Measurements from ENCODE around the gene GDE1.
"Not testable (repeated sequence)": the region's sequence is repeated elsewhere in the genome, so short reads cannot be mapped to it uniquely, and the experiment has no call there.

Gene GDE1, protein sequence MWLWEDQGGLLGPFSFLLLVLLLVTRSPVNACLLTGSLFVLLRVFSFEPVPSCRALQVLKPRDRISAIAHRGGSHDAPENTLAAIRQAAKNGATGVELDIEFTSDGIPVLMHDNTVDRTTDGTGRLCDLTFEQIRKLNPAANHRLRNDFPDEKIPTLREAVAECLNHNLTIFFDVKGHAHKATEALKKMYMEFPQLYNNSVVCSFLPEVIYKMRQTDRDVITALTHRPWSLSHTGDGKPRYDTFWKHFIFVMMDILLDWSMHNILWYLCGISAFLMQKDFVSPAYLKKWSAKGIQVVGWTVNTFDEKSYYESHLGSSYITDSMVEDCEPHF

DNA sequence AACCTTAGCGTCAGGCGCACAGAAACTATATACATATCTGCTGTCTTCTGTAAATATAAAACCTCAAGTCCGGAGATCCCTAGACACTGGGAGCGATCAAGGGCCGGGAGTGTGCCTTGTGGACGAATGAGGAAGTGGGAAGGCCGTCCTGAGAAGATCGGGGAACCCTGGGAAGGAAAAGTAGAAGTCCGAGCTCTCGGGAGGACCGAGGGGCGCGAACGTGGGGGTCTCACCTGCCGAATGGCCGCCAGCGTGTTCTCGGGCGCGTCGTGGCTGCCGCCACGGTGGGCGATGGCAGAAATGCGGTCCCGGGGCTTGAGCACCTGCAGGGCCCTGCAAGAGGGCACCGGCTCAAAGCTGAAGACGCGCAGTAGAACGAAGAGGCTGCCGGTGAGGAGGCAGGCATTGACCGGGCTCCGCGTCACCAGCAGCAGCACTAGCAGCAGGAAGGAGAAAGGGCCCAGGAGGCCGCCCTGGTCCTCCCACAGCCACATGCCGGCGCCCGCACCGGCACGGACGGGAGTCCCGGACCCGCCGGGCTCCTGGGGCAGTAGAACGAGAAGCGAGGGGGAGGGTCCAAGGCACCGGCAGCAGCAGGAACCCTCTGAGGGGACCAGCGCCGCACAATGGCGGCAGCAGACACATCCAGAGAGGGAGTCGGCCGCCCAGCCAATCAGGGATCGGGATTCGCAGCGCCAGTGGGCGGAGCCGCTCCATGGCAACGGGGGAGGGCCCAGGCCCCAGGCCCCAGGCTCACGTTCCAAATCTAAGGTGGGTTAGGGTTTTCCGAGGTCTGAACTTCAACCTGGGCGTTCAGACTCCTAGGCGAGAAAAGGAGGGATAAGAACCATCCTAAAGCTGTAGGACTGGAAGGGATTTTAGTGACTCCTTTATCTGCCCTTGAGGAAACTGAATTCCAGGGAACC lies at the start of gene GDE1:
Gene GDE1, minus strand, starts transcription at position 628 of the 926 bp plus-strand sequence. Its CDS starts 134 bp downstream, at position 494.
- peak; percentile 94 for DNase-seq
- in situ Hi-C loops (cut with HindIII; ENCODE audit: low pct_ligation_motif_present, low pct_unique_long_range_greater_than_20kb, low sequenced_read_pairs) = loop anchor here (25.0 kb wide), 1 partner anchor 109 kb away; the partner anchor contains the start of gene TMC5

DNA sequence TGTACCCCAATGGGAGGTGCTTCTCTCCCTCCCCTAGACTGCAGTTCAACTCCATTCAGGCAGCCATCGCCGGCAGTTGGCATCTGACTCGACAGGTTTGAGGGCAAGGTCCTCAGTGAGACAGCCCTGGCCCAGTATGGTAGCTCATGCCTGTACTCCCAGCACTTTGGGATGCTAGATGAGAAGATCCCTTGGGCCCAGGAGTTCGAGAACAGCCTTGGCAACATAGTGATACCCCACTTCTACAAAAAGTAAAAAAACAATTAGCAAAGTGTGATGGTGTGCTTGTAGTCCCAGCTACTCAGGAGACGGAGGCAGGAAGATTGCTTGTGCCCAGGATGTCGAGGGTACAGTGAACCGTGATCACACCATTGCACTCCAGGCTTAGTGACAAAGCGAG lies 45.7 kb upstream of the GDE1 start:
- in situ Hi-C loops (cut with HindIII; ENCODE audit: low pct_ligation_motif_present, low pct_unique_long_range_greater_than_20kb, low sequenced_read_pairs) = no loop called here
- no peak for DNase-seq

DNA sequence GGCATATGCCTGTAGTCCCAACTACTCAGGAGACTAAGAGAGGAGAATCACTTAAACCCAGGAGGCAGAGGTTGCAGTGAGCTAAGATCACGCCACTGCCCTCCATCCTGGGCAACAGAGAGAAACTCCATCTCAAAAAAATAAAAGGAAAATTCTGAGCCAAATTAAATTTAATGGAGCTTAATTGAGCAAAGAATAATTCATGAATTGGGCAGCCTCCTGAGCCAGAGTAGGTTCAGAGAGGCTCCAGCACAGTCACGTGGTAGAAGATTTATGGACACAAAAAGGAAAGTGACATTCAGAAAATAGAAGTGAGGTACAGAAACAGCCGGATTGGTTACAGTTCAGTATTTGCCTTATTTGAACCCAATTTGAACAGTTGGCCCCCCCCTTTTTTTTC lies 44.5 kb upstream of the GDE1 start:
- in situ Hi-C loops (cut with HindIII; ENCODE audit: low pct_ligation_motif_present, low pct_unique_long_range_greater_than_20kb, low sequenced_read_pairs) = no loop called here
- no peak for DNase-seq

DNA sequence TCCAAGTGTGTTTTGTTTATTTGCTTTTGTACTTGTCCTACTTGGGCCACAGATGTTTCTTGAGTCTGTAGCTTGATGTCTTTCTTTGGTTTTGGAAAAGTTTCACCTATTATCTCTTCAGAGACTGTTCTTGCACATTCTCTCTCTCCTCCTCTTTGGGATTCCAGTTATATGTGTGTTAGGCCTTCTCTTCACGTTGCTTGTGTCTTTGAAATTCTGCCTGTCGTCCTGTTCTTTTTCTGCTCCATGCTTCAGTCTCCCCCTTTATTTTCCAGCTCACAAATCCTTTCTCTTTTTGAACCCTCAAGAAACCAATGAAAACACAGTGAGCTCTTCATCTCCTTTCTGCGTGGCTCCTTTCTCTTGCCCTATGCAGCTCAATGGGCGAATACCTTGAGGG lies 41.5 kb upstream of the GDE1 start:
- DNase-seq = no peak
- in situ Hi-C loops (cut with HindIII; ENCODE audit: low pct_ligation_motif_present, low pct_unique_long_range_greater_than_20kb, low sequenced_read_pairs) = no loop called here

DNA sequence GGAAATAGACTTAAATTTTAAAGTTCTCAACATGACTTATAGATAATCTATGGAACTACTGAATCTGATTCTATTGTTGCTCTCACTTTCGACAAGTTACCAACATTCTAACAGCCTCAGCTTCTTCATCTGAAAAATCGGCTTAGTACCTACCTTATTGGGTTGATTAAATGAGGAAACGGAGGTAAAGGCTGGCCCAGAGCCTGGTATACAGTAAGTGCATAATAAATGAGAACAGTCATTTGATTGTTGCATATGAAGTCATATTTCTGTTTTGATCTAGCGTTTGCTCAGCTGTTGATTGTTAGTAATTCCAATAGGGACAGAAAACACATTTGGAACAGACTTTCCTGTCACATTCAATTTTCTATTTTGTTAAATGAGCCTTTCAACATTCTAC lies 38.2 kb upstream of the GDE1 start:
- in situ Hi-C loops (cut with HindIII; ENCODE audit: low pct_ligation_motif_present, low pct_unique_long_range_greater_than_20kb, low sequenced_read_pairs) = no loop called here
- no peak for DNase-seq

DNA sequence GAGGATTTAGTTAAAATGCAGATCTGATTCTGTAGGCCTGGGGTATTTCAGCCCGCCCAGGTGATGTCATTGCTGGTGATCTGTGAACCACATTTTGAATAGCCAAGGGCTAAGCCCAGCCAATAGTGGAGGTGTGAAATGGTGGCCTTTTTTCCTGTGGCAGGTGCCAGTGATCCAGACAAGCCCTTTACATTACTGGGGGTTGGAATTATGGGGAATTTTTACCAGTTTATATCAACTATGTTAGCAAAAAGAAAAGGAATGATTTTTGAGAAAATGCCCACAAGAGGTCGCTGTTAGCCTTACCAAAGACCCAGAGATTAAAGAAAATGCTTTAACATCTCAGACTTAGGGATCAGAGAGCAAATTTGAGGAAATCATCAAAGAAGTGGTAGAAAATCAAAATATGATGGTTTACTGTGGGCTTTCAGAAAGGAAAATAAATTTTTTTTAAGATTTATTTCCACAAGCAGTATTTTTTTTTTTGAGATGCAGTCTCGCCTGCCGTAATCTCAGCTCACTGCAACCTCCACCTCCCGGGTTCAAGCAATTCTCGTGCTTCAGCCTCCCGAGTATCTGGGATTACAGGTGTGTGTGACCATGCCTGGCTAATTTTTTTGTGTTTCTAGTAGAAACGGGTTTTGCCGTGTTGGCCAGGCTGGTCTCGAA lies 37.5 kb upstream of the GDE1 start:
- DNase-seq = peak; percentile 66
- in situ Hi-C loops (cut with HindIII; ENCODE audit: low pct_ligation_motif_present, low pct_unique_long_range_greater_than_20kb, low sequenced_read_pairs) = no loop called here

DNA sequence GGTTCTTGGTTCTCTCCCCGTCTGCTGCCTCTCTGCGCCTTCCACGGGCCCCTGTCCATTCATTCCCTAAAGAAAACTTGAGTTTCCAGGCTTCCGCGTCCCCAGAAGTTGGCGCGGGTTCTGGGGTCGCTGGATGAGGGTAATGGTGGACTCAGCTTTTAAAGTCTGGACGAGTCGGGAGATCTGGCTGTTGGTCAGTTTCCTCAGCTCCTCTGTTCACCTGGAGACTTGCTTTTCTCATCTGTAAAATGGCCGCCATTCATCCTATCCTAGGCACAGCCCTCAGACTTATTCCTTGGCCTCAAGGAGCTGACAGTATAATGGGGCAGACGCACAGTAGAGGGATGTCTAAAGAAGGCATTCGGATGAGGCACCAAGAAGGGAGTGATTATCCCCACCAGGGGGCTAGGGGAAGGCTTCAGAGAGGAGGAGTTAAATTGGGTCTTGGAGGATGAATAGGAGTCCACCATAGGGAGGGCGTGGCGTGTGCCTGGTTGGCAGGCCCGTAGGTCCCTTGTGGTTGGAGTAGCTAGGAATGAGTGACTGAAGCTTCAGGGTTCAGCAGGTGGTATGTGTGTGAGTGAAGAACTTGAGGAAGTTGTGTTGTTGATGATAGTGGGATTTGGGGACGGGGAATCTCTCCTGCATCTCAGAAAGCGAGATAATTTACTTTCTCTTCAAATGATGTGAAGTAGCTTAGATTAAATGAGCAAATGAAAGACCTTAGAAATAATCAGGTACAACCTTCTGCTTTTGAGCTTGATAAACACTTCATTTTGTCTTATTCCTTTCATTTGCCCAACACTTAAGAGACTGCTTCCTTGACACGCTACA lies 34.3 kb upstream of the GDE1 start:
- peak; percentile 97 for DNase-seq
- in situ Hi-C loops (cut with HindIII; ENCODE audit: low pct_ligation_motif_present, low pct_unique_long_range_greater_than_20kb, low sequenced_read_pairs) = no loop called here

DNA sequence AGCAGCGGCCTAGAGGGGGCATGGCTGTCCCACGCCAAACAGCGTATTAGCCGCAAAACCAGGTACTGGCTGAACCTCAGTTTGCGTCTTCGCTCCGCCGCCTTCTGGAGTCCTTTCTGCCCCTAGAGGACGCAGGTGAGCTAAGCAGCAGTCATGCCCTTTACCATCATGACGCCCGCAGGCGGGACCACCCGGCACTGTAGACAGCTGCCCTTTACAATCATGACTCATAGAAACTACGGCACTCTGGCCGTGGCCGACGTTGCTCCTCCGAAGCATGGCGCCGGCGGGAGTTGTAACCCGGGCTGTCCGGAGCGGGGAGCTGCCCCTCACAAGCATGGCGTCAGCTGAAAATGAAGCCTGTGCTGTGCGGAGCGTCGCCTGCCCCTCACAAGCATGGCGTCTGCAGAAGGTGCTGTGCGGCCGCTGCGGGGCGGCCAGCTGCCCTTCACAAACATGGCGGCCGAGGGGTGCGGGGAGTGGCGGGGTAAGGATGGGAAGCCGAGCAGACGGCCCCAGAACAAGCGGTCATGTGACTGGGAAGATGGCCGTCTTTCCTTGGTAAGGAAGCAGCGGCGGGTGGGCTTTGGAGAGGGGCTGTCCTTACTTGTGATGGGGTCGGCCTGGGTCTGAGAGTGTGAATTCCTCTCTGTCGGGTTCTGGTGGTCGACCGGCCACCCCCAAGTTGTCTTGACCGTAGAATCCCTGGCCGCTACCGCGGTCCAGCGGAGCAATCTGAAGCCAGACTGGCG lies 33.5 kb upstream of the GDE1 start, which contains the start of gene VPS35L:
Gene VPS35L, plus strand, starts transcription at position 518 of the 752 bp plus-strand sequence. Its CDS starts 27 bp downstream, at position 545.
- peak; percentile 99 for DNase-seq
- in situ Hi-C loops (cut with HindIII; ENCODE audit: low pct_ligation_motif_present, low pct_unique_long_range_greater_than_20kb, low sequenced_read_pairs) = no loop called here

DNA sequence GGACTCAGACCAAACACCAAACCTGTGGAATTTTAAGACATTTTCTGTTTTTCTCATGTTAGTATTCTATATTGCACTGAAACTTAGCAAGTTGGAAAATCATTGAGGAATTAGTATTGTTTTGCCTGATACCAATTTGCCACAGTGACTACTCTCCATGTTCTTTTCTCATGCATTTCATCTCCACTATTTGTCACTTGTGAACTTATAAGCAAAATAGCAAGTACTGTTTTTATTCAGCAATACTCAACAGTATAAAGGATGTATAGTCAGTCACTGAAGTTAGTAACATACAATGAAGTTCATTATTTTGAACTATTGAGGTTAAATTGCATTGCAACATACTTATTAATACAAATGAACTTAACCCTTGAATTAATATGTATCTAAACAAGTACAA lies 27.8 kb upstream of the GDE1 start:
- no peak for DNase-seq
- in situ Hi-C loops (cut with HindIII; ENCODE audit: low pct_ligation_motif_present, low pct_unique_long_range_greater_than_20kb, low sequenced_read_pairs) = no loop called here

DNA sequence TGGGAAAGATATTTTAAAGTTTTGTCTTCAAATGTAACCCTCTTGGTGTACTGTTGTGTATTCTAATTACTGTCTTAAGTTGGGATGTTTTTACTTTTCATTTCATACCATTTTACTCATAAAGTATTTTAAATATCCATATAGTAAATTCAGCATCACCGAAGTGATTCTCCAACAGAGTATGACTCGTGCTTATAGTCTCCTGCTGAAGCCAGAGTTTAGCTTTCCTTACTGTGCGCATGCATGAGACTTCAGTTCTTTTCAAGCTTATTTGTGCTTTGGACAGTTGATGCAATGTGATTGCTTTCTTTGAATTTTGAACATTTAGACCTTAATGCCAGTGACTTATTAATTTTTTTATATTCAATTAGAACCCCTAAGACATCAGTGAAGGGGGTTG lies 26.2 kb upstream of the GDE1 start:
- no peak for DNase-seq
- in situ Hi-C loops (cut with HindIII; ENCODE audit: low pct_ligation_motif_present, low pct_unique_long_range_greater_than_20kb, low sequenced_read_pairs) = no loop called here

DNA sequence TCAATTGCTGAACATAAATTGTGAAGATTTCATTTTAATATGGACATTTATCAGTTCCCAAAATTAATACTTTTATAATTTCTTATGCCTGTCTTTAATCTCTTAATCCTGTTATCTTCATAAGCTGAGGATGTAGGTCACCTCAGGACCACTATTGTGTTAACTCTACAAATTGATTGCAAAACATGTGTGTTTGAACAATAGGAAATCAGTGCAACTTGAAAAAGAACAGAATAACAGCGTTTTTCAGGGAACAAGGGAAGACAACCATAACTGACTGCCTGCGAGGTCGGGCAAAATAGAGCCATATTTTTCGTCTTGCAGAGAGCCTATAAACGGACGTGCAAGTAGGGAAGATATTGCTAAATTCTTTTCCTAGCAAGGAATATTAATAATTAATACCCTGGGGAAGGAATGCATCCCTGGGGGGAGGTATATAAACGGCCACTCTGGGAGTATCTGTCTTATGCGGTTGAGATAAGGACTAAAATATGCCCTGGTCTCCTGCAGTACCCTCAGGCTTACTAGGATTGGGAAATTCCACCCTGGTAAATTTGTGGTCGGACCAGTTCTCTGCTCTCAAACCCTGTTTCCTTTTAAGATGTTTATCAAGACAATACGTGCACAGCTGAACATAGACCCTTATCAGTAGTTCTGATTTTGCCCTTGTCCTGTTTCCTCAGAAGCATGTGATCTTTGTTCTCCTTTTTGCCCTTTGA lies 21.5 kb upstream of the GDE1 start:
- DNase-seq; in situ Hi-C loops (cut with HindIII; ENCODE audit: low pct_ligation_motif_present, low pct_unique_long_range_greater_than_20kb, low sequenced_read_pairs): not testable (repeated sequence)

DNA sequence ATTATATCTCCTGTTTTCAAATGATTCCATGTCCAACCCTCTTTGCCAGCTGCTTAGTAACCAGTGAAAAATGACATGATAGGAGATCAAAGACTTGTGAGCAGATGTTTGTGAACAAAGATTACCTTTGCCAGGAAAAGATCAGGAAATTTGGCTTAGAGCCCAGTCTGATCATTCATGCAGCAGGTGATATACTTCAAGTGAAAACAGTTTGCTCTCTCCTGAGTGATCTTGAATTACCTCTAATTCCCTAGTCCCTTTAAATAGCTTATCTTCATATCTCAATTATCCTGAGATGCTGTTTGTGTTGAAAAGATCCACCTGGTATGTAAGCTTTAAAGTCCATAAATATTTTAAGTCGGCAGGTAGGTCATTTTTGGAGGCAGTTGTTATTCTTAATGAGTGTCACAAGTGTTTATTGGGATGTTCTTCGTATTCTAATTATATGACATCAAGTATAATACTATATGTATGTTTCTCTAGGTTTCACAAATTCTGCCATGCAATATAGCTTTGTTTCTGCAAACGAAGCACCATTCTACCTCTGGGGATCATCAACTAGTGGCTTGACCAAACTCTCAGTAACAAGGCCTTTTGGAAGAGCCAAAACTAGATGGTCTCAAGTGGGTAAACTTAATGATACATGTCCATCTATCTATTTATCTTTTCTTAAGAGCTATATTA lies 20.4 kb upstream of the GDE1 start:
- no peak for DNase-seq
- in situ Hi-C loops (cut with HindIII; ENCODE audit: low pct_ligation_motif_present, low pct_unique_long_range_greater_than_20kb, low sequenced_read_pairs) = no loop called here

DNA sequence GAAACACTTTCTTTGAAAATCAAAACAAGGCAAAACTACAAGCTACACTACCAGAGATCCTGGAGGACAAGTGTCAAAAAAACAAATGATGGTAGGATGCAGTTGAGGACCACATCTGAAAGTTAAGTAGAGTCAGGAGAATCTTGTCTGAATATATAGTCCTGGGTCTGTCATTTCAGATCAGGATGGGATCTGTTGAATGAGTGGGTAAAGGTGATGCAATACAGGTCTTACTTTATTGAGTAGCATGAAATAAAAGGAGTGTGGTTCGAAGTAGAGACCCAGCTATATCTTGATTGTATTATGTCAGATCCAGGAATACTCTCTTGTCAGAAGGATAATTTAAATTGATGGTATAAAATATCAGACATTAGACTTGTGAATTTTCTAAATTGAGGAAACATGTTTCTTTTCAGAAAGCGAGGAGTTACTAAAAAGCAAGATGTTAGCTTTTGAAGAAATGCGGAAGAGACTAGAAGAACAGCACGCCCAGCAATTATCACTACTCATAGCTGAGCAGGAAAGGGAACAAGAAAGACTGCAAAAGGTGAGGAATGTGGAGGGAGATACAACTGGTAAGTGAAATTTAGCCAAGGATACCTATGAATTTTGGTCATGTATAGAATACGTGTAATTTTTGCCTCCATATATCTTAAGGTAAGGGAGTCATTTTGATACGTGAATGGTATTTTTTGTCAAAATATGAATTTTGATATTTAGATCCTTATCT lies 18.5 kb upstream of the GDE1 start:
- in situ Hi-C loops (cut with HindIII; ENCODE audit: low pct_ligation_motif_present, low pct_unique_long_range_greater_than_20kb, low sequenced_read_pairs) = no loop called here
- no peak for DNase-seq

DNA sequence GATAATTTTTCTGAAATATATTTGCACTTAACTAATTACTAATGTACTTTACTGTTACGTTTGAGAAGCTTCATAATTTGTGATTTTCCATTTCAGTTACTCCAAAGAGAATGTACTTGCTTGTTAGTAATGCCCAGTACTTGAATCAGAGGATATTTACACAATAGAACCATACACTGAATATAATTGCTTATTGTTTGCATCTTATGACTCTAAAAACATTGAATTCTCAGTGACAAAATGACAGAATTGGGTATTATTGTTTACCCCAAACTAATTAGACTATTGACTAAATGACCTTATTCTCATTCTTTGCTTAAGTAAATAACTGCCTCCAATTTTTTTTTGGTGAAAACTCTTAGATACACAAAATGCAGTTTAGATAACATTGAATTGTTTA lies 10.7 kb upstream of the GDE1 start:
- in situ Hi-C loops (cut with HindIII; ENCODE audit: low pct_ligation_motif_present, low pct_unique_long_range_greater_than_20kb, low sequenced_read_pairs) = no loop called here

DNA sequence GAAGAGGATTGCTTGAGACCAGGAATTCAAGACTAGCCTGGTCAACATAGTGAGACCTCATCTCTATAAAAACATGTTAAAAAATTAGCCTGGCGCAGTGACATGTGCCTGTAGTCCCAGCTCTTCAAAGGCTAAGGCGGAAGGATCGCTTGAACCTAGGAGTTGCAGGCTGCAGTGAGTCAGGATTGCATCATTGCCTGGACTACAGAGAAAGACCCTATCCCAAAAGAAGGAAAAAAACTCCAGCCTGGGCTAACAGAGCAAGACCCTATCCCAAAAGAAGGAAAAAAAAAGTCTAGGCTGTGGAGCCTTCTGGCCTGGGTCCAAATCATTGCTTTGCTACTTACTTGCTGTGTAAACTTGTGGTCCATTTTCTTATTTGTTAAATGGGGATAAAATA lies 6.8 kb upstream of the GDE1 start:
- DNase-seq = no peak
- in situ Hi-C loops (cut with HindIII; ENCODE audit: low pct_ligation_motif_present, low pct_unique_long_range_greater_than_20kb, low sequenced_read_pairs) = no loop called here

More for the DNA sequence above, 10.7 kb upstream of the GDE1 start:
- no peak for DNase-seq

DNA sequence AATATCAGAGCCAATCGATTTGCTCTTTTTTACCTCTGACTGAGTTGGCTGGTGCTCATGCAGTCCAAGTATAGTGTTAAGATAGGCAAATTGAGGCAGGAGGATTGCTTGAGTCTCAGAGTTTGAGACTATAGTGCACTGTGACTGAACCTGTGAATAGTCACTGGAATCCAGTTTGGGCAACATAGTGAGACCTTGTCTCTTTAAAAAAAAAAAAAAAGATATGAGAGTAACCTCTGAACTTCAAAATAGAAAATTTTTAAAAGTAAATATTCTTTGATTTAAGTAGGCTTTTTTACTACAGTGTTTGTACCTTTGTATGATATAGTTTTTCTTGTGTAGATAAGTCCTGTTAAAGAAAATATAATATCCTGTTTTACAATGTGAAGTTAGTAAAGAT lies 5.3 kb upstream of the GDE1 start:
- in situ Hi-C loops (cut with HindIII; ENCODE audit: low pct_ligation_motif_present, low pct_unique_long_range_greater_than_20kb, low sequenced_read_pairs) = no loop called here
- DNase-seq = no peak

Measured in ACHN (cell line).